Endothelial cell of umbilical vein (primary cell): ENCODE measurements around the gene KIAA0753. TPM values are rescaled to one million over a fixed set of nuclear protein-coding genes. Genes with fewer than 3 reads are reported as not detected.

Experiments
- BruUV-seq: library from RNA; stranded (reverse); fragments of 400-500 nt; replicated peaks from 2 replicates; lab custom pipeline; 2021; lab: Mats Ljungman, UMichigan
- CTCF ChIA-PET: fragments of 300-600, 350-600 bp; sonication (Branson Sonifier 250); formaldehyde crosslinking; loops from one replicate; lab custom pipeline; 2021; ENCODE audit warnings: antibody characterized with exemption, inconsistent platforms; lab: Charles Lee
- POLR2A ChIA-PET: fragments of 300-600, 350-600 bp; sonication (Branson Sonifier 250); formaldehyde crosslinking; loops from one replicate; lab custom pipeline; 2021; ENCODE audit warnings: antibody characterized with exemption, inconsistent platforms; lab: Charles Lee
- DNase-seq: peaks from one replicate; pipeline ENCODE4 v3.0.0-alpha.2; 2011; ENCODE audit warnings: low read depth, low spot score
- FAIRE-seq: peaks from 2 replicates; lab custom pipeline; 2011; peaks lifted over from hg19 to GRCh38; lab: Jason Lieb, UNC
- H2AFZ ChIP-seq: 2 replicates; pipeline ENCODE4 v1.6.0; 2012; ENCODE audit warnings: low read depth, low read length, control low read depth, inconsistent platforms
- H3K27ac ChIP-seq: 2 replicates; pipeline ENCODE4 v1.5.1; 2011; ENCODE audit warnings: low read depth, mild to moderate bottlenecking, control low read depth, low read length, moderate library complexity; ENCODE audit not compliant: insufficient read depth
- H3K27me3 ChIP-seq, 2 experiments: 2 replicates each; pipeline versions ENCODE4 v1.6.0 to v1.6.1; 2011; ENCODE audit warnings: low read length in 2 of 2, mixed read lengths in 1 of 2; ENCODE audit not compliant: control insufficient read depth in 2 of 2, insufficient read depth in 2 of 2
- H3K36me3 ChIP-seq, 2 experiments: 2 replicates in 1 of 2; 3 replicates in 1 of 2; pipeline ENCODE4 v1.5.1; 2011; ENCODE audit warnings: low read length in 2 of 2, mild to moderate bottlenecking in 1 of 2, moderate library complexity in 1 of 2; ENCODE audit not compliant: control insufficient read depth in 2 of 2, insufficient read depth in 2 of 2; ENCODE audit errors: extremely low read depth in 1 of 2
- H3K4me1 ChIP-seq: 3 replicates; pipeline ENCODE4 v1.5.1; 2011; ENCODE audit warnings: mild to moderate bottlenecking, low read length; ENCODE audit not compliant: control insufficient read depth, insufficient read depth; ENCODE audit errors: extremely low read depth
- H3K4me2 ChIP-seq: 2 replicates; pipeline ENCODE4 v1.6.1; 2011; ENCODE audit warnings: low read length, control low read depth, mixed read lengths; ENCODE audit not compliant: insufficient read depth
- H3K4me3 ChIP-seq, 3 experiments: fragments of 200-600 bp in 1 of 3; sonication (generic), shearing (Covaris generic) in 1 of 3; replicated peaks in 1 of 3; 2 replicates each; pipeline ENCODE4 v1.5.1; 2011 to 2016; ENCODE audit warnings: control low read depth in 3 of 3, low read length in 3 of 3, mild to moderate bottlenecking in 2 of 3, inconsistent platforms in 1 of 3, low read depth in 1 of 3, moderate library complexity in 1 of 3; ENCODE audit not compliant: insufficient read depth in 1 of 3
- H3K79me2 ChIP-seq: 2 replicates; pipeline ENCODE4 v1.6.0; 2012; ENCODE audit warnings: low read length, inconsistent platforms; ENCODE audit not compliant: control insufficient read depth, insufficient read depth
- H3K9ac ChIP-seq: replicated peaks from 2 replicates; pipeline ENCODE3; 2011; ENCODE audit warnings: low read length, control low read depth; ENCODE audit not compliant: insufficient read depth; ENCODE audit errors: extremely low read depth
- H3K9me1 ChIP-seq: replicated peaks from 3 replicates; pipeline ENCODE4 v1.6.0; 2011; ENCODE audit warnings: mild to moderate bottlenecking, low read length; ENCODE audit not compliant: control insufficient read depth, insufficient read depth; ENCODE audit errors: extremely low read depth
- H3K9me3 ChIP-seq: replicated peaks from 2 replicates; pipeline ENCODE4 v1.5.1; 2012; ENCODE audit warnings: low read length, inconsistent platforms; ENCODE audit not compliant: control insufficient read depth, insufficient read depth
- H4K20me1 ChIP-seq: replicated peaks from 2 replicates; pipeline ENCODE3; 2011; ENCODE audit warnings: mild to moderate bottlenecking, low read length; ENCODE audit not compliant: control insufficient read depth, insufficient read depth; ENCODE audit errors: extremely low read depth
- CTCF ChIP-seq, 2 donors: IDR thresholded peaks; 1 replicate in 1 of 2; 2 replicates in 1 of 2; pipeline ENCODE4 v1.5.1; 2011; ENCODE audit warnings: low read length in 2 of 2, mild to moderate bottlenecking in 2 of 2, moderate library complexity in 2 of 2, control low read depth in 1 of 2, inconsistent platforms in 1 of 2, low read depth in 1 of 2; ENCODE audit not compliant: insufficient read depth in 1 of 2; ENCODE audit errors: extremely low read depth in 1 of 2
- EZH2 ChIP-seq: IDR thresholded peaks from 2 replicates; pipeline ENCODE4 v1.6.1; 2012; ENCODE audit warnings: borderline replicate concordance, low read depth, mild to moderate bottlenecking, moderate library complexity, low read length, inconsistent platforms; ENCODE audit not compliant: severe bottlenecking
- FOS ChIP-seq: IDR thresholded peaks from 2 replicates; pipeline ENCODE4 v1.6.1; 2011; ENCODE audit warnings: mild to moderate bottlenecking, low read length, moderate library complexity, borderline replicate concordance; ENCODE audit not compliant: insufficient read depth
- GATA2 ChIP-seq: IDR thresholded peaks from 2 replicates; pipeline ENCODE4 v1.7.0; 2011; ENCODE audit warnings: low read depth, mild to moderate bottlenecking, moderate library complexity, mixed read lengths, low read length; ENCODE audit not compliant: insufficient read length, insufficient read depth
- JUN ChIP-seq: IDR thresholded peaks from 2 replicates; pipeline ENCODE4 v1.6.1; 2011; ENCODE audit warnings: borderline replicate concordance, low read depth; ENCODE audit not compliant: insufficient read length, insufficient read depth
- MAX ChIP-seq: IDR thresholded peaks from 2 replicates; pipeline ENCODE4 v1.6.1; 2011; ENCODE audit not compliant: insufficient read depth, insufficient read length
- MYC ChIP-seq: IDR thresholded peaks from one replicate; pipeline ENCODE4 v1.6.1; 2011; ENCODE audit warnings: mild to moderate bottlenecking, low read depth, low read length
- POLR2A ChIP-seq: IDR thresholded peaks from 2 replicates; pipeline ENCODE4 v1.6.1; 2012; ENCODE audit warnings: low read depth, mild to moderate bottlenecking, control low read depth, low read length
- POLR2AphosphoS5 ChIP-seq: IDR thresholded peaks from 2 replicates; pipeline ENCODE4 v1.6.1; 2012; ENCODE audit warnings: low read depth, mild to moderate bottlenecking, control low read depth, low read length, moderate library complexity; ENCODE audit not compliant: insufficient read depth
- dilution Hi-C: fragments of 300-500 bp; cut with MboI; formaldehyde crosslinking; loops from one replicate; pipeline ENCODE4 v1.15.0; 2019; ENCODE audit warnings: low sequenced_read_pairs; ENCODE audit not compliant: extremely low pct_ligation_motif_present
- intact Hi-C: fragments of 100-400 bp; cut with micrococcal nuclease; formaldehyde crosslinking; loops from one replicate; pipeline ENCODE4 v1.10.0; 2022
- polyA plus RNA-seq, 4 experiments: library from polyadenylated mRNA; depleted of rRNA in 3 of 4; stranded (reverse) in 3 of 4; unstranded in 1 of 4; fragments of >200 nt; gene quantifications; 2 replicates each; pipeline versions ENCODE4 v1.2.1 to v1.2.3, GENCODE V29; 2011 to 2012; ENCODE audit warnings: missing spikeins in 1 of 4
- total RNA-seq: library from RNA; stranded (reverse); gene quantifications from 2 replicates; pipeline ENCODE4 v1.2.3, GENCODE V29; 2021

KIAA0753 gene
- total and polyA plus RNA-seq, 2 donors (not counting 3 experiments of a cell fraction or from before 2014, with no cell fraction given) = 5.3 to 23.9 TPM

GRCh38 chr17:6679241-6679640 is 38.7 kb upstream of the KIAA0753 start:
- FAIRE-seq (no peak), DNase-seq (no peak)
- ChIA-PET CTCF (interaction anchor here (1.3 kb wide), 1 partner anchor 165 kb away, joined by 6 read pairs; no protein-coding TSS in a partner anchor), POLR2A (no interaction called here)
- dilution Hi-C loops = no loop called here
- no peak overlapping the region for H2AFZ ChIP-seq
- intact Hi-C loops = no loop called here
- no peaks in the 10 kb centered on the region for H3K79me2 ChIP-seq
- H4K20me1 ChIP-seq = no peaks in the 10 kb centered on the region
- TF ChIP-seq EZH2 (no peak), MYC (no peak), GATA2 (no peak), POLR2AphosphoS5 (no peak), CTCF (IDR thresholded peaks at IDR 0.05; ENCODE audit: extremely low read depth in 1 of 2, insufficient read depth in 1 of 2, low read depth in 1 of 2, low read length in 2 of 2) (no peak), FOS (no peak), JUN (no peak), POLR2A (no peak), MAX (no peak)
- H3K9me1 ChIP-seq = no peaks in the 10 kb centered on the region
- H3K4me2 ChIP-seq = no peak overlapping the region
- no peaks in the 10 kb centered on the region for H3K9me3 ChIP-seq
- H3K4me3 ChIP-seq = no peak overlapping the region
- H3K4me1 ChIP-seq = no peaks in the 10 kb centered on the region
- no TSS peak for BruUV-seq
- no peak overlapping the region for H3K27ac ChIP-seq
- H3K36me3 ChIP-seq = no peaks in the 10 kb centered on the region
- H3K9ac ChIP-seq = no peak overlapping the region
- peaks cover 2 to 7% of the 10 kb centered on the region in 2 experiments for H3K27me3 ChIP-seq
